ELF-1 (cell line): Measurements from ENCODE around the gene C10orf143.
"Not testable (repeated sequence)": the region's sequence is repeated elsewhere in the genome, so short reads cannot be mapped to it uniquely, and the experiment has no call there.

Experiments used
- DNase-seq: peaks from one replicate; pipeline ENCODE4 v3.0.0-alpha.2; 2016; ENCODE audit warnings: low read depth, low spot score

The C10orf143 gene

DNA sequence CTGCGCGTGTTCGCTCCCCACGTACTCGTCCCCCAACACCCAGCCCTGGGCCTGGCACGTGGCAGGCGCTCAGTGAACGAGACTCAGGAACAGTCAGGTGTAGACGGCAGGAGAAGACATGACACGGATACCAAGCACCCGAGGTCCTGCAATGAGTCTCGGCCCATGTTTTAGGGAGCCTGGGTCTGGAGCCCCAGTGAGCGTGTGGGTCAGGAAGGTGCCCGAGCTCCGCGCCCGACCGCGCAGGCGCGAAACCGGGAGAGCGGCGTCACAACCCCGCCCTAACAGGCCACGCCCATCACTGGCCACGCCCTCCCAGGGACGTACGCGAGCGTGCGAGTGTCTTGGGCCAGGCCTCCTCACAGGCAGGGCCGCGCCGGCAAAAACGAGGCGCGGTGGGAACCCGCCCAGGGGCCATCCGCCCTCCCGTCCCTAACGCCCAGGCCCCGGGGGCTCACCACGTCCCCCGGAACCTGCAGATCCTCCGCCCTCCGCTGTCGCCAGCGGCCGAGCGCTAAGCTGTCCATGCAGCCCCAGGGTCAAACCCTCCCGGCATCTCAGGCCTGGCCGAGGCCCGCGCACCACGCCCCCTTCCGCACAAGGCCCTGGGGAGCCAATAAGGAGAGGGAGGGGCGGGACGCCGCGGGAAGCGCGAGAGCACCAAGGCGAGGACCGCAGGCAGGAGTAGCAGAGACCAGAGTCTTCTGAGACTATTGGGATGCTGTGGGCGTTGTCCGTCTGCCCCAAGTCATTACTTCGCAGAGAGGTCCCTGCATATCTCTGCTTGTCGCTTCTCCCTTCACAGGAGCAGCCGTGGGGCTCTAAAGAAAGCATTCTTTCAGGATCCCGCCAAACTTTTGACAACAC lies at the start of gene C10orf143:
Gene C10orf143, minus strand, starts transcription at position 585 of the 867 bp plus-strand sequence. Its CDS starts 58 bp downstream, at position 527.
- DNase-seq: peak; percentile 99

DNA sequence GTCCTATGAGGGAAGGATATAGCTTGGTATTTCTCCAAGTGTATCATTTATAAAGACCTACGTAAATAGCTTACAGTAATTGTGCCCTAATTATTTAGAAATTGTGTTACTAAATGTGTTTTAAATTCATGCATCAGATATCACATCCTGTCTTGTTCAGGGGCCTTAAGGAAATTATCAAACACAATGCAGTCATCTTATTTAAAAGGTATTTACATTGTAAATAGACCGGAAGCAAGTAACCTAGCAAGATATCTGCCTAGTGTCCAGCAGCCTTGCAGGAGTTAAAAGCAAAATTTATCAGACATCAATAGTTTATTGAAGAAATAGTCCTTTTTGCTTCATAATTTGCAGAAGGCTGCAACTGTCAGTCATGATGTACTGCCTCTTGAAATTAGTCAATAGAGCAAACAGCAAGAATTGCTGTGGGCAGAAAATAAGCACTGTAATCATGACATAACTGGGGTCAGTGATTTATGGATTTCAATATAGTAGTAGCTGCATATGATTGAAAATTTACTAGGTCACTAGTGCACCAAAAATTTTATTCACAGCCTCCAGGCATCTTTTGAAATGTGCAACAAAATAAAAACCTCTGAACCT lies 48.7 kb upstream of the C10orf143 start:
- no peak for DNase-seq

DNA sequence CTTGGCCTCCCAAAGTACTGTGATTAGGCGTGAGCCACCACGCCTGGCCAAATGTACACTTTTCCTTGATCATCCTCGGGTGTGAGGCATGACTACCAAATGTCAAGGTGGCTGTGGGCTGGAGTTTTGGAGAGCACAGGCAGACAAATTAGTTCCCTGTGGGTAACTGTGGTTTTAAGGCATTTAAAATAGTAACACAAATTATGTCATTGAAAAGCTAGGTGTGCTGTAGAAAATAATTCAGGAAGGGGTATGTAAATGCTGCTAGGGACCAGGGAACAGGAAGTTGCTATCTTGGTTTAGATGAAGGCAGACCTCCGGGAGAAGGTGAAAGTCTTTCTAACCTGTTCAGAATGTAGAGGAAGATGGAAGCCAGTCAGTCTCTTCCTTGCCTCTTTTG lies 35.4 kb upstream of the C10orf143 start:
- DNase-seq: no peak

DNA sequence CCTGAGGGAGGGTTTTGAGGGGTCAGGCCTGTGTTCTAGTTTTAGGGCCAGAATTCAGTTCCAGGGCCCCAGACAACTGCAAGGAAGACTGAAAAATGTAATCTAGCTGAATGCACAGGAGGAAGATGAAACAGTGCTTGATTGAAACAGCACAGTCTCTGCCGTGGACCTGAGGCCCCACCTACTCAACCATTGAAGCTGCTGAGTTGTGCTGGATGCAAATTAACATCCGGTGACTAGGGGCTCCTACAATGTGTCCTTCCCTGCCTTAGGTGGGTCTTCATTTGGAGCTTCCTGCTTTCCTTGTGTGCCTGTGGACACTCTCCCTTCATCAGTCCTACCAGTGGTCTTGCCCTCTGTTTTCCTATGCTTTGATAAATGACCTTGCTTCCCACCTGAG lies 31.2 kb upstream of the C10orf143 start:
- DNase-seq: no peak

DNA sequence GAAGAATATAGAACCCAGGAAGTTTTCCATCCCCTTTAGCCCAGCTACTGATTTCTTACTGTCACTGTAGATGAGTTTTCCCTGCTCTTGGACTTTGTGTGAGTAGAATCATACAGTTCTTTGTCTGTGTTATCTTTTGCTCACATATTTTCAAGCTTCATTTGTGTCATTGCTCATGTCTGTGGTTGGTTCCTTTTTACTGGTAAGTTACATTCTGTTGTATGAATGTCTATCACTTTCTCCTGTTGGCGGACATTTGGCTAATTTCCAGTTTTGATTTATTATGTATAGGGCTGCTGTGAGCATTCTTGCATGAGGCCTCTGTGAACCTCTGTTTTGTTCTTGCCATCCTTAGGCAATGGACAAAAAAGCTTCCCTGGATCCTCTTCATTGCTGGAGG lies 30.8 kb upstream of the C10orf143 start:
- no peak for DNase-seq

DNA sequence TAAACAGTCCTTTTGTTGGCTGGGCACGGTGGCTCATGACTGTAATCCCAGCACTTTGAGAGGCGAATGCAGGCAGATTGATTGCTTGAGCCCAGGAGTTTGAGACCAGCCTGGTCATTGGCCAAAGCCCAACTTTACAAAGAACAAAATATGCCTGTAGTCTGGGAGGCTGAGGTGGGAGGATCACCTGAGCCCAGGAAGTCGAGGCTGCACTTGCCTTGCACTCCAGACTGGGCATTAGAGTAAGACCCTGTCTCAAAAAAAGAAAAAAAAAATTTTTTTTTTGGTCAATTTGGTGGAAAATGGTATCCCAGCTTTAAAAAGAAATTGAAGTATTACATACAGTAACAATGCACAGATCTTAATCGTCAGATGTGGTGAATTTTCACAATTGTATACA lies 30.4 kb upstream of the C10orf143 start:
- DNase-seq: no peak

DNA sequence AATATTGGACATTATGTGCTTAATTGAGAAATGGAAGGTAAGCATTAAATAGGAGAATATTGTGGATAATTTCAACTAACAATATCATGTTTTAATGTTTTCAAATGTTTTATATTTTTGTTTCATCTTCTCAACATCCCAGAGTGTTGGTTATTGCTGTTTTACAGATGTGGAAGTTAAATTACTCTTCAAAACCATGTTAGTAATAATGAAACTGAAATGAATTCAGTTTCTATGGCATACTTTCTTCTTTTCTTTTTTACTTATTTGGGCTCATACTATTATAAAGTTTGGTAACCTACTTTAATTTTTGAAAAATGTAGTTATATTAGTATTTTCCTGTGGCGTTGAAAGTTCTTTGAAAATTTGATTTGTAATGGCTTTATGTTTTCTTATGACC lies 29.8 kb upstream of the C10orf143 start:
- no peak for DNase-seq

DNA sequence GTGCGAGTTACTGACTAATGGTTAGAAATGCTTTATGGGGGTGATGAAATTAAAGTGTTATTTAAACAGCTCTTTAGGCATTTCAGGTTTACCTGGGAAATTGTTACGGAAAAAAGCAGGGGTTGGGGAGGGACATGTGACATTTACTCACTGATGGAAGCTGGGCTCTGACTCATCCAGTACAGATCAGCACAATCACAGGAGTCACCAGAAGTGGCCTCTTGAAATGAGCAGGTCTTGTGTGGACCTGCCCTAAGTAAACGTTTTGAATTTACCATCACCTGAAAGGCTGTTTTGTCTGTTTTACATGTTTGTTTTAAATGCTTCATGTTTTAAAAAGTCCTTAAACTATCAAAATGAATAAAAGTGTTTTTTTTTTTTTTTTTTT lies 27.8 kb upstream of the C10orf143 start:
- DNase-seq: no peak

DNA sequence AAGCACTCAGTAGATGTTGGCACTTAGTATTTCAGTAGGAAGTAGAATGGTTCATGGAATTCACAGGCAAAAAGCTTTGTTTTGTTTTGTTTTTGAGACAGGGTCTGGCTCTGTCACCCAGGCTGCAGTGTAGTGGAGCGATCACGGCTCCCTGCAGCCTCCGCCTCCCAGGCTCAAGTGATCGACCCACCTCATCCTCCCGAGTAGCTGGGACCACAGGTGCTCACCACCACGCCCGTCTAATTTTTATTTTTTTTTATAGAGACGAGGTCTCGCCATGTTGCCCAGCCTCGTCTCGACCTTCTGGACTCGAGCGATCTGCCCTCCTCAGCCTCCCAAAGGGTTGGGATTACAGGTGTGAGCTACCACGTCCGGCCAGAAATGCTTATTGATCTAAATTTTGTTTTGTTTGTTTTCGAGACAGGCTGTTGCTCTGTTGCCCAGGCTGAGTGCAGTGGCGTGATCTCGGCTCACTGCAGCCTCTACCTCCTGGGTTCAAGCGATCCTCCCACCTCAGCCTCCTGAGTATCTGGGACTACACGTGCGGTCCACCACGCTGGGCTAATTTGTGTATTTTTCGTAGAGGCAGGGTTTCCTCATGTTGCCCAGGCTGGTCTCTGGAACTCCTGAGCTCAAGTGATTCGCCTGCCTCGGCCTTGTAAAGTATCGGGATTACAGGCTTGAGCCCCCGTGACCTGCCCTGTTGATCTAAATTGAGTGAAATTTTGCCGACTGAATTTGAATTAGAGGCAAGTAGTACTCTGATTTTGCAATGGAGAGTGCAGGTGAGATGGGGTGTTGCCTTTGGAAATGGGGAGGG lies 27.2 kb upstream of the C10orf143 start:
- DNase-seq: no peak

DNA sequence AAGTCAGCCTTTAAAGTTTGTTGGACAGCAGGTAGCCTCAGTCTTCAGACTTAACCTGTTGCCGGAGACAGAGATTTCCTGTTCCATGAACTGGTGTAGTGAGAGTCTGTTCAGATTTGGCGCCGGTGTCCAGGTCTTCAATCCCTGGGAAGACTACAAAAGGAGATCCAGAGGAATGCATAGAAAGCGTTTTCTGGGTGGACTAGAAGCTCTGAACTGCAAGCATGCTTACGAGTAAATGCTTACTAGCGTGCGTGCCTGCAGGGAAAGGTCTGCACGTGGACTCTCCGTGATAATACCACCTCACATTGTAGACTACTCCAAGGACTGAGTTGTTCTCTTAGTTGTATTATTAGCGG lies 26.4 kb upstream of the C10orf143 start:
- peak; percentile 46 for DNase-seq

DNA sequence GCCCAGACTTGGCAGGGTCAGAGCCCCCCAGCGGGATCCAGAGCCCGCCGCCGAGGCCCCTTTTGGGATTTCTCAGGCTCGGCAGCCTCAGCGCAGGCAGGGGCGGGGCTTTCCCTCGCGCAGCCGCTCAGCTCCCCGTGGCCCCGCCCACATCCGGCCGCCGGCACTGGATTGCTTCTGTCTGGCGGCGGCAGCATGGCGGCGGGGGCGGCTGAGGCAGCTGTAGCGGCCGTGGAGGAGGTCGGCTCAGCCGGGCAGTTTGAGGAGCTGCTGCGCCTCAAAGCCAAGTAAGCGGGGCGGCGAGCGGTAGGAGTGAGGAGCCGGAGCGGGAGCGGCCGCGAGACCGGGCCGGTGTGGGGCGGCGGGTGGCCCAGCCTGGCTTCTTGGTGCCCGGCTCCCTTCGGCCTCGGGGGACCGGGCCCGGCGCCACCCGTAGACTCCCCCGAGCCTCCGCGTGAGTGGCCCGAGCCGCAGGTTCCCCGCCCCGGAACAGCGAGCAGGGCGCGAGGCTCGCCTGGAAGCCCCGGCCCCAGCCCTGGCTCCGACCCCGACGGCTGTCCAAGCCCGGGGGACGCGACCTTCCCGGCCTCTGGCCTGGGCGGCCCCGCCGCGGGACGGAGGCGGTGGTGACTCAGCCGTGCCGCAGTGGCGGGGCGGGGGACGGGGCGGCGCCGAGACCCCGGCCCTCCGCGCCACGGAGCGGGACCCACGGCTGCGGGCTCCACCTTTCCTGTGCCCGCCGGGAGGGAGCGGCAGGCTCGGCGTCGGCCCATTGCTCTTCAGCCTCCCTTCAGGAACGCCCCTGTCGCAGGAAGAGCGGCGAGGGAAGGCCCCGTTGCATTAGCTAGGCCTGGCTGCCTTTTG lies 25.8 kb upstream of the C10orf143 start, which contains the start of gene GLRX3:
Gene GLRX3, plus strand, starts transcription at position 166 of the 864 bp plus-strand sequence. Its CDS starts 30 bp downstream, at position 196.
- peak; percentile 93 for DNase-seq

DNA sequence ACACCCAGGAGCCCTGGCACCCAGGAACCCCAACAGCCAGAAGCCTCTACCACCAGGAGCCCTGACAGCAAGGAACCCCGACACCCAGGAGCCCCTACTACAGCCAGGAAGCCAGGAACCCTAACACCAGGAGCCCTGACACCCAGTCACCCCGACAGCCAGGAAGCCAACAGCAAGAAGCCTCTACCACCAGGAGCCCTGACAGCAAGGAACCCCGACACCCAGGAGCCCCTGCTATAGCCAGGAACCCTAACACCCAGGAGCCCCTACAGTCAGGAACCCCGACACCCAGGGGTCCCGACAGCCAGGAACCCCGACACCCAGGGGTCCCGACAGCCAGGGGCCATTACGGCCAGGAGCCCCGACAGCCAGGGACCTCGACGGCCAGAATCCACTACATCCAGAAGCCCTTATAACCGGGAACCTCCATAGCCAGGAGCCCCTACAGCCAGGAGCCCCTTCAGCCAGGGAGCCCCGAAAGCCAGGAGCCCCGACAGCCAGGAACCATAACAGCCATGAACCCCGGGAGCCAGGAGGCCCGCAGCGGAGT lies 25.1 kb upstream of the C10orf143 start:
- DNase-seq: no peak

DNA sequence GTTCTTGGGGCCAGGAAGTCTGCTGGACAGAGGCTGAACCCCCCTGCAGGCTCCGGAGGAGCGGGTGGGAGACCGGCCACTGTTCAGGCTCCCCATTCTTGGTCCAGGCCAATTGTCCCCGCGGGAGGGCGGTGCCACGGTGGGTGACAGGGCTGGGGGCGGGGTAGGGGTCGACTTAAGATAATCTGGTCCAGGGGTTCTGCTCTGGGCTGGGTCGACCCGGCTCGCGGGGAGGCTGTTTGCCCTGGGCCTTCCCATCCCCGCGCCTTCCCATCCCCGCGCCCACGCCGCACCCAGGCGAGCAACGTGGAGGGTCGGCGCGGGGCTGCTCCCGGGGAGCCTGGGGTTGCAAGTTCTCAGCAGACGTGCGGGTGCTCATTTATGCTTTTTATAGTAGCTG lies 18.3 kb upstream of the C10orf143 start:
- DNase-seq: no peak

DNA sequence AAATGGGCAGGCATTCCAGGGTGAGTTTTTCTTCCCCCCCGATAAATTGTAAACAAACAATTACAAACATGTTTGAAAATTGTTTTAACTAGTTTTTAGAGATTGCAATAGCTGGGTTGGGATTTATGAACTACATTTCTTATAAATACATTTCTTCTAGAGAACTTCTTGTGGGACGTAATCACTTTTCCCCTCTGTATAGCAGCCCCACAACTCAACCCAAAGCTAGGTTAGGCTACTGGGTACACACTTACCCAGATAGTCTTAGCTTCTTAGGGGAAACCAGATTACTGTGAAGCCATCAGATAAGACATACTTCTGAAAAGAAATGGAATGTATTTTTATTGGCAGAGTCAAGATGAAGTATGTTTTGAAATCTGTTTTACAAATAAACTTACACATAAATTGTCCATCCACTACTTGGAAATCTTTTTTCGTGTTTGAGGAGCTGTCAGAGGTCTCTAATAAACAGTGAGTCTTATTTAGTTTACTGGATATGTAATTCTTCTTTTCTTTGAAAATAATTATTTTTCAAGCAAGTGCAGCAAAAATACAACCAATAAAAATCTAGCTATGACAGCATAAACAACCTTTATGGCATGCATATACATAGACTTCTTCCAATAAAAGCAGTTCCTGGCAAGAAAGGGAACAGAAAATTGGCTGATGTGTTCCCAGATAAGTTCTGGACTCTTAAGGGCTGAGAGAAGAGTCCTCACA lies 17.6 kb upstream of the C10orf143 start:
- DNase-seq: no peak

DNA sequence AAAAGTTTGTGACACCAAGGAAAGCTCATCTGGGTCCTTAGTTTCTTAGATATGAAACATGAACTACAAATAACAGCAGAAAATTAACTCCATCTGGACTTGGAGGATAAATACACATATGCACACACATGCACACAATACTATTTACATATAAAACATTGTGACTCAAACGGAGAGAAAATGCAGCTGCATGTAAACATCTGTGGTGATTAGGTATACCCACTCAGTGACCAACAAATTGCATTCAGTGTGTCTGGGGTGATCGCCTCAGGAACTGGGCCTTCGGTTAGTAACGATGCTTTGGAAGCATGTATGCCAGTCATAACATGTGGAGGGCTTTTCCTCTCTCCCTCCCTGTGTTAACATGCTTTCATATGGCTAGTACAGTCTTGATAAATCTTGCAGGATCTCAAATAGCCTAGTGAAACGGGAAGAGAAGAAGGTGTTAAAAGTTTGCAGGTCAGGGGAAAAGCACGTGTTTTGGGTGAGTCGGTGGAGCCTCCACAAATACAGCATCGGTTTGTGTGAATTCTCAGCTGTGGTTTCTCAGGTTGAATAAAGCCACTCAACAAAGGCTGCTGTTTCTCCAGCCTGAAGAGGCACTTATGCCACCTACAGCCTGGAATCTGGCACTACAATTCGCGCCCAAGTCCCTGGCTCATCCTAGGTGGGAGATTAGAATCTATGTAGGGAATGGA lies 16.9 kb upstream of the C10orf143 start:
- peak; percentile 81 for DNase-seq

DNA sequence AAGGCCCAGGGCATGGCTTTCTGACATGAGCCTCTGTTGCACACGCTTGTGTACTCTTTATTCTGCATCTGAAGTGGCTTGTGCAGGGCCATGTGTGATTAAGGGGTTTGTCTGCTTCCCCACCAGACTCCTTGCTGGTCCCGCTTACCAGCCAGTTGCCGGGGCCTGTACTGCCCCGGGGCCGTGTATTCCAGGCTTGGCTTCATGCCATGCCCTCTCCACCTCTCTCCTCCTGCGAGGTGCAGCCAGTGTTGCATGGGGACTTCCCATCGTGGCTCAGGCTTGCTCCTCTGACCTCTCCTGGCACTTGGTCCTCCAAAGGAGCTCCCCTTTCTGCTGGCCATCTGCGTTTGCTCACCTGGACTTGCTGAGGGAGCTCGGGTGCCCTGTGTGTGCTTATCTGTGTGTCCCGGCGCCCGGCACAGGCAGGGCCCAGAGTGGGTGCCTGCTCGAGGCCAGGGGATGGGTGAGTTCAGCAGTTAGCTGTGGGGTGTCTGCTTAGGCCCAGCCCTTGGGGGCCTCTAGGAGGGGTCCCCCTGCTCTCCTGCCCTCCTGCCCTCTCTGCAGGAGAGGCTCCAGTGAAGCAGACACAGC lies 11.0 kb upstream of the C10orf143 start:
- DNase-seq: no peak

DNA sequence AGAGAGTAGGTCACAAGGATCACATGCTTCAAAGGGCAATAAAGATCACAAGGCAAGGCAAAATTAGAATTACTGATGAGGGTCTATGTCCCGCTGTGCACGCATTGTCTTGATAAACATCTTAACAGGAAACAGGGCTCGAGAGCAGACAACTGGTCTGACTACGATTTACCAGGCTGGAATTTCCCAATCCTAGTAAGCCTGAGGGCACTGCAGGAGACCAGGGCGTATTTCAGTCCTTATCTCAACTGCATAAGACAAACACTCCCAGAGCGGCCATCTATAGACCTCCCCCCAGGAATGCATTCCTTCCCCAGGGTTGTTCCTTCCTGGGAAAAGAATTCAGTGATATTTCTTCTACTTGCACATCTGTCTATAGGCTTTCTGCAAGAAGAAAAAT lies 6.9 kb upstream of the C10orf143 start:
- DNase-seq: not testable (repeated sequence)

DNA sequence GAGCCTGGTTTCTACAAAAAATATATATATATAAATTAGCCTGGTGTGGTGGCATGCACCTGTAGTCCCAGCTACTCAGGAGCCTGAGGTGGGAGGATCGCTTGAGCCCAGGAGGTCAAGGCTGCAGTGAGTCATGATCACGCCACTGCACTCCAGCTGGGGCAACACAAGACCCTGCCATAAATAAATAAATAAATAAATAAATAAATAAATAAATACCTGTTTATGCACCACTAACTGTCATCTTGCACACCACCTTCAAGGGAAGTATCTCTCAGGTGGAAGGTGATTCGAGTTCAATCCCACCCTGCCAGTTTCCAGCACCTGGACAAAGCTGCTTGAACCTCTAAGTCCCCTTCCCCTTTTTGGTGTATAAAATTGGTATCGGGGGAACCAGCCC lies 6.3 kb upstream of the C10orf143 start:
- not testable (repeated sequence) for DNase-seq

DNA sequence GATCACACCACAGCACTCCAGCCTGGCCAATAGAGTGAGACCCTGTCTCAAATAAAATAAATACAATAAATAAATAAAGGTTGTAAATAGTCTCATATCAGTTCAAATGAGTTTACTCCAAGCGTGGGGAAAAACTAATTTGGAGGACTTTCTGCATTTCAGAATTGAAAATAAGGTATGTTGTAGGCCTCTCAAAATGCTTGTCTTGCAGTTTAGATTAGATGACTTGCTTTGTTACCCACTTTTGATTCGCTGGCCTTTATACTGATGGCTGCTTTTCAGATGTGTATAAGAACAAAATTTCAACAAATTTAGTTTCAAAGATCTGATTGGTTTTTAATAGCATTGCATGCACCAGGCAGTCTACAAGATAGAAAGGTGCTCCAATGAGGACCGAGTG lies 2.2 kb upstream of the C10orf143 start:
- no peak for DNase-seq

DNA sequence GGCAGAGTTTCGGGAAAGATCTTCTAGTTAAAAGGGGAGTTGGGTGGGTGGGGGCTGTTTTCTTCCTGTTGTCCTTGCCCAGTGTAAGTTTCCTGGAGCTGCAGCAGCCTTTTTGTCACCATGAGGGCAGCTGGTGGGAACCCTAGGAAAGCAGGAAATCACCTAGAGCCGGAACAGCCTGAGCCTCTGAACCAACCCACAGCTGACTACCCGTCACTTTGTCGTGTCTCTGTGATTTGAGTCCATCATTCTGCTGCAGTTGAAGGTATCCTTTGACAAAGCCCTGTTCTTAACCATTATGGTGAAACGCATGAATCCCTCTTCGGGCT lies 1.2 kb upstream of the C10orf143 start:
- no peak for DNase-seq
